ENCODE measurements around the gene ASIC1. TPM values are rescaled to one million over a fixed set of nuclear protein-coding genes. Genes with fewer than 3 reads are reported as not detected.

Gene ASIC1
- total and polyA plus RNA-seq, 2 experiments from 2014 or later, result 0.76 to 1.5 TPM

GRCh38 chr12:50120521-50120920 lies 63.1 kb downstream of the ASIC1 start:
- Histone ChIP-seq H3K27ac (ENCODE audit: low read depth) (no peak overlapping the region), H3K4me2 (no peak overlapping the region), H3K36me3 (ENCODE audit: insufficient read depth) (no peaks in the 10 kb centered on the region), H3K4me3 (no peak overlapping the region), H3K79me2 (replicated peaks; ENCODE audit: insufficient read depth) (peaks cover 7% of the 10 kb centered on the region; the same call in 1 of the 2 replicates), H3K4me1 (ENCODE audit: insufficient read depth) (no peaks in the 10 kb centered on the region), H4K20me1 (replicated peaks; ENCODE audit: insufficient read depth) (peaks cover 4% of the 10 kb centered on the region; the same call in 1 of the 2 replicates), H3F3A (replicated peaks; ENCODE audit: low read depth) (no peaks in the 10 kb centered on the region), H2AFZ (no peak overlapping the region), H3K9me2 (ENCODE audit: insufficient read depth) (no peaks in the 10 kb centered on the region), H3K27me3 (ENCODE audit: insufficient read depth) (no peaks in the 10 kb centered on the region)
- Mint-ChIP-seq H3K27me3 (ENCODE audit: insufficient read depth, low read depth, poor library complexity) (no peaks in the 10 kb centered on the region), H3K9me3 (no peaks in the 10 kb centered on the region), H3K4me3 (no peak overlapping the region), H3K27ac (no peak overlapping the region; the same call in 1 of the 2 replicates), H3K36me3 (ENCODE audit: low read depth) (no peaks in the 10 kb centered on the region; the same call in 2 of the 3 replicates), H3K4me1 (no peaks in the 10 kb centered on the region)
- TF ChIP-seq POLR2AphosphoS5 (IDR thresholded peaks at IDR 0.05; ENCODE audit: low read depth) (no peak), ZNF462 (CRISPR knock-in tag; IDR thresholded peaks at IDR 0.05) (no peak), REST (IDR thresholded peaks at IDR 0.05; ENCODE audit: unreplicated experiment) (no peak), CTCF (conservative IDR thresholded peaks at IDR 0.05; ENCODE audit: low read depth in 2 of 2) (no peak), STAT1 (IDR thresholded peaks at IDR 0.05; ENCODE audit: unreplicated experiment) (no peak), CREB1 (CRISPR knock-in tag; IDR thresholded peaks at IDR 0.05; ENCODE audit: low read depth) (no peak), EZH2 (IDR thresholded peaks at IDR 0.05; ENCODE audit: low read depth, unreplicated experiment) (no peak), ZNF114 (CRISPR knock-in tag; IDR thresholded peaks at IDR 0.05) (no peak), ZNF331 (CRISPR knock-in tag; IDR thresholded peaks at IDR 0.05; ENCODE audit: low read depth) (no peak), ETS1 (IDR thresholded peaks at IDR 0.05) (no peak), EZH2phosphoT487 (IDR thresholded peaks at IDR 0.05; ENCODE audit: unreplicated experiment) (no peak), JUNB (IDR thresholded peaks at IDR 0.05; ENCODE audit: unreplicated experiment) (no peak)
- DNase-seq (ENCODE audit: low spot score), result no peak
- ATAC-seq, result no peak
